T-cell (primary cell): ENCODE results near the gene TMTC1. TPM values are rescaled to one million over a fixed set of nuclear protein-coding genes. Genes with fewer than 3 reads are reported as not detected.

Experiments
- ATAC-seq, 4 experiments: fragments of 200-7000 bp in 3 of 4; fragments of 150-1000 bp in 1 of 4; cut with Tn5 transposase; replicated peaks in 1 of 4; 1 replicate in 3 of 4; 2 replicates in 1 of 4; pipeline ENCODE4 v1.10.0; 2021; ENCODE audit warnings: moderate library complexity in 3 of 4, mild to moderate bottlenecking in 2 of 4, moderate number of reproducible peaks in 1 of 4
- CTCF ChIA-PET, 2 donors: fragments of 300-600 bp; sonication (Branson Sonifier 250); formaldehyde crosslinking; loops; one replicate each; lab custom pipeline; 2022; ENCODE audit warnings: antibody characterized with exemption in 2 of 2; lab: Charles Lee
- POLR2A ChIA-PET, 2 donors: fragments of 300-600 bp; sonication (Branson Sonifier 250); formaldehyde crosslinking; loops; one replicate each; lab custom pipeline; 2022; ENCODE audit warnings: antibody characterized with exemption in 2 of 2; lab: Charles Lee
- DNase-seq, 35 experiments: peaks; one replicate each; pipeline versions ENCODE4 v3.0.0 to v3.0.0-alpha.2; 2013 to 2023
- H3K27ac ChIP-seq: one replicate; pipeline ENCODE4 v1.5.1; 2013; ENCODE audit warnings: low read length
- H3K27me3 ChIP-seq, 2 experiments: replicated peaks in 1 of 2; 1 replicate in 1 of 2; 2 replicates in 1 of 2; pipeline versions ENCODE4 v1.6.1 to v1.7.0; 2013; ENCODE audit warnings: low read length in 1 of 2, mixed read lengths in 1 of 2; ENCODE audit not compliant: control insufficient read depth in 2 of 2, insufficient read depth in 2 of 2; ENCODE audit errors: extremely low read depth in 1 of 2
- H3K36me3 ChIP-seq, 2 donors: 1 replicate in 1 of 2; 2 replicates in 1 of 2; pipeline versions ENCODE4 v1.6.1 to v1.7.0; 2013; ENCODE audit warnings: low read length in 1 of 2; ENCODE audit not compliant: control insufficient read depth in 2 of 2, insufficient read depth in 1 of 2; ENCODE audit errors: extremely low read depth in 1 of 2
- H3K4me1 ChIP-seq, 2 experiments: 1 replicate in 1 of 2; 2 replicates in 1 of 2; pipeline versions ENCODE4 v1.6.1 to v1.7.0; 2013; ENCODE audit warnings: low read length in 2 of 2, mixed read lengths in 1 of 2; ENCODE audit not compliant: insufficient read depth in 2 of 2, control insufficient read depth in 1 of 2; ENCODE audit errors: extremely low read depth in 1 of 2
- H3K4me3 ChIP-seq, 2 donors: 1 replicate in 1 of 2; 2 replicates in 1 of 2; pipeline versions ENCODE4 v1.5.1 to v1.7.0; 2013; ENCODE audit warnings: mild to moderate bottlenecking in 2 of 2, low read length in 1 of 2, moderate library complexity in 1 of 2; ENCODE audit not compliant: control insufficient read depth in 1 of 2; ENCODE audit errors: extremely low read depth in 1 of 2
- H3K9me3 ChIP-seq: 2 replicates; pipeline ENCODE4 v1.7.0; 2013
- H3K27ac Mint-ChIP-seq, 2 donors: one replicate each; pipeline ENCODE4 v1.8.0; 2020 to 2021; ENCODE audit warnings: mild to moderate bottlenecking in 2 of 2, mixed read lengths in 2 of 2
- H3K27me3 Mint-ChIP-seq, 2 donors: one replicate each; pipeline ENCODE4 v1.8.0; 2021 to 2022; ENCODE audit warnings: mixed read lengths in 2 of 2
- H3K36me3 Mint-ChIP-seq: one replicate; pipeline ENCODE4 v1.8.0; 2021; ENCODE audit warnings: mixed read lengths
- H3K4me1 Mint-ChIP-seq, 3 donors: one replicate each; pipeline ENCODE4 v1.8.0; 2020 to 2022; ENCODE audit warnings: mixed read lengths in 3 of 3, mild to moderate bottlenecking in 1 of 3
- H3K4me3 Mint-ChIP-seq, 3 donors: one replicate each; pipeline ENCODE4 v1.8.0; 2020 to 2022; ENCODE audit warnings: mild to moderate bottlenecking in 3 of 3, mixed read lengths in 3 of 3, moderate library complexity in 3 of 3
- H3K9me3 Mint-ChIP-seq, 3 donors: one replicate each; pipeline ENCODE4 v1.8.0; 2020 to 2022; ENCODE audit warnings: mixed read lengths in 3 of 3
- WGBS: methylation state at CpG from one replicate; pipeline ENCODE4 v1.1.5; 2013; ENCODE audit warnings: missing lambda C conversion rate; ENCODE audit not compliant: insufficient coverage; 5-methylcytosine and 5-hydroxymethylcytosine counted together
- total RNA-seq, 35 experiments: library from RNA in 6 of 35; stranded (reverse) in 6 of 35; fragments of 120-200 nt in 1 of 35; gene quantifications; one replicate each; pipeline versions ENCODE4 v1.2.1 to v1.2.4 and lab custom pipeline; 2013 to 2026

TMTC1 gene
- total RNA-seq, 5 donors from 2014 or later (not counting 1 experiment from before 2014, with no cell fraction given): 0.10 to 0.44 (median 0.29) TPM; not detected in 1

DNA sequence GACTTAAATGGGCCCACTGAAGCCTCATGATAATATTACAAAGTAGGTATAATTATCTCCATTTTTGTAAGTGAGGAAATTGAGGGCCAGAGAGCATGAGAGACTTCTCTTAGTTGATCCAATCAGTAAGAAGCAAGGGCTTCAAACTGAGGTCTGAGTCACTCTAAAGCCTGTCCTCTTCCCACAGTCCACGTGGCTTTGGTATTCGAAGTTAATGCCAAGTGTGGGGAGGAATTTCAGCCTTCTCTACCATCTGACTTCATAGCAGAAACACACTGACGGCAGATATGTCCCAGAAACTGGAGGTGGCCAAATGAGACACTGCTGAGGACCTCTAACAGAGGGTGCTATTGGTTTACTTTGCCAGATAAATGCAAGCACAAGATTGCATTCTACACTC is 171.8 kb downstream of the TMTC1 start:
- Histone ChIP-seq H3K27ac (no peak overlapping the region), H3K27me3 (peaks cover 0 to 2% of the 10 kb centered on the region in 2 experiments), H3K4me3 (no peak overlapping the region), H3K4me1 (no peaks in the 10 kb centered on the region), H3K9me3 (no peaks in the 10 kb centered on the region), H3K36me3 (no peaks in the 10 kb centered on the region)
- WGBS: 60% methylated on average over 1 of the region's 3 CpGs
- Mint-ChIP-seq H3K27me3 (no peaks in the 10 kb centered on the region), H3K36me3 (no peaks in the 10 kb centered on the region), H3K27ac (no peak overlapping the region), H3K4me1 (no peaks in the 10 kb centered on the region), H3K9me3 (no peaks in the 10 kb centered on the region), H3K4me3 (no peak overlapping the region)
- no peak for DNase-seq
- POLR2A ChIA-PET: no interaction called here
- ATAC-seq: no peak
- CTCF ChIA-PET: no interaction called here

DNA sequence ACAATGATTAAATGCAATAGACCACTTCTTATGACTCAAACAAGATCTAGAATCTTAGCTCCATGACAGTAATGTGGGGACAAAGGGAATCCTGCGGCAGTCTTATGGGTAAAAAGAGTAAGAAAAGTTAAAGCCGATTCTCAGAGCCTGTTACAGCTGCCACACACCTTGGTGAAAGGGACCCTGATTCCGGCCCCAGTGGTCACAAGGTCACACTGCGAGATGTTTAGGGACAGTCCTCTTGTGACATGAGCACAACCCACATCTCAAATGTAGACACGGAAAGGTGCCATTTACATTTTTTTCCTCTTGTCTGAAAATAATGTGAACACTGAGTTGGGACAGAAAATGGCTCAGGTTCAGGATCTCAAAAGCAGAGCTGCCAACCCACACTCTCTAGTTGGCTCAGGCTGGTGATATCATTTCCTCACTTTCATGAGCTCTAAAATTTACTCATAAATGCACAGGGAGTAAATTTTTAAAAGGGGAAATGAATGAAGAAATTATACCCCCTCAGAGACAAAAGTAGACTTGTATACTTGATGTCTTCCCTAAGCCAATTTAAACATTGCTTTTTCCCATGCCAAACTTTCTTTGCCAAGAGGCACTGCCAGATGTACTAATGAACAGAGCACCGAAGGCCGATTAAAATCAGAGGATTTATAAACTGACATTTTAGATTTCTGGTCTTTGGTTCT is 173.1 kb downstream of the TMTC1 start:
- ATAC-seq: no peak
- no peaks in the 10 kb centered on the region for H3K4me1 ChIP-seq
- H3K9me3 Mint-ChIP-seq: no peaks in the 10 kb centered on the region
- no peak overlapping the region for H3K27ac ChIP-seq
- H3K27ac Mint-ChIP-seq: no peak overlapping the region
- peaks cover 2 to 3% of the 10 kb centered on the region in 2 experiments for H3K27me3 ChIP-seq
- 95% methylated on average over 4 of the region's 7 CpGs for WGBS
- no peaks in the 10 kb centered on the region for H3K4me1 Mint-ChIP-seq
- no peak overlapping the region for H3K4me3 Mint-ChIP-seq
- H3K9me3 ChIP-seq: no peaks in the 10 kb centered on the region
- no peaks in the 10 kb centered on the region for H3K36me3 ChIP-seq
- no peaks in the 10 kb centered on the region for H3K27me3 Mint-ChIP-seq
- ChIA-PET CTCF (interaction anchor here in 1 of 2 donors (0.6 kb wide), 1 partner anchor 1221 kb away, joined by 3 read pairs; no protein-coding TSS in a partner anchor), POLR2A (no interaction called here)
- no peak overlapping the region for H3K4me3 ChIP-seq
- DNase-seq: no peak
- H3K36me3 Mint-ChIP-seq: no peaks in the 10 kb centered on the region

DNA sequence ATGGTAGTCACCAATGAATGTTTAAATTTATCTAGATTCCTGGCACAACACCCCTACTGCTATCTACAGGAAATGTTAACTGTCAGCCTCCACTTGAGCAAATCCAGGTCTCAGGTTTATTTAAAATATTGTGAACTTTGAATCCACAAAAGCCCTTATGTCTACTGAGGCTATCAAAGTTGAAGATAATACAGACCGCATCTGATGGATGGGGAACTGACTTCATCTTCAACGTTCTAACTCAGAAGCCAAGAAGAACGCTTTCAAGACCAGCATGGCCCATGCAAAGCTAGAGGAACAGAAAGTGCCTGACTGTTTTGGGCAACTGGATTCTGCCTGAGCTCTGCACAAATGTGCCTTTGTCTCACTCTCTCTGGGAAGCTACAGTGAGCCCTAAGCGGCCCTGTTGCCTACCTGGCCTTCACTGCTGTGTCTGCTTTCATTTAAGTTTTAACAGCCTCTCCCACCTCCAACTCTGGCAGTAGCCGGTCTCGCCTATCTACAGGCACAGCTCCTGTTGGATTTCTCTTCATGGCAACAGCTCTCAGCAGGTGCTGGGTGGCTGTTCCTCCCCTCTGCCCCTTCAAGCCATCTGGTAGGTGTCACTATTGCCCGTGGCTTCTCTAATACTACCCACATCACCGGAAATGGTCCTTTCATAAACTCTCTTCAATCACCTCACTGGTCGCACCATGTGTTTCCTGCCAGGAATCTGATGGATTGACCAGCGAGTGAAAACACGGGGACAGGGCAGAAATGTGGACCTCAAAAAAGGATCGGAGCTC is 174.1 kb downstream of the TMTC1 start:
- ChIA-PET POLR2A (no interaction called here), CTCF (no interaction called here)
- H3K27ac ChIP-seq: no peak overlapping the region
- no peaks in the 10 kb centered on the region for H3K36me3 ChIP-seq
- H3K27me3 ChIP-seq: peaks cover 2 to 3% of the 10 kb centered on the region in 2 experiments
- ATAC-seq (no peak), DNase-seq (no peak)
- H3K36me3 Mint-ChIP-seq: no peaks in the 10 kb centered on the region
- H3K27ac Mint-ChIP-seq: no peak overlapping the region
- no peaks in the 10 kb centered on the region for H3K4me1 ChIP-seq
- H3K9me3 ChIP-seq: no peaks in the 10 kb centered on the region
- H3K4me1 Mint-ChIP-seq: no peaks in the 10 kb centered on the region
- no peaks in the 10 kb centered on the region for H3K9me3 Mint-ChIP-seq
- 83% methylated on average over 9 of the region's 12 CpGs for WGBS
- H3K27me3 Mint-ChIP-seq: no peaks in the 10 kb centered on the region
- no peak overlapping the region for H3K4me3 Mint-ChIP-seq
- H3K4me3 ChIP-seq: no peak overlapping the region

DNA sequence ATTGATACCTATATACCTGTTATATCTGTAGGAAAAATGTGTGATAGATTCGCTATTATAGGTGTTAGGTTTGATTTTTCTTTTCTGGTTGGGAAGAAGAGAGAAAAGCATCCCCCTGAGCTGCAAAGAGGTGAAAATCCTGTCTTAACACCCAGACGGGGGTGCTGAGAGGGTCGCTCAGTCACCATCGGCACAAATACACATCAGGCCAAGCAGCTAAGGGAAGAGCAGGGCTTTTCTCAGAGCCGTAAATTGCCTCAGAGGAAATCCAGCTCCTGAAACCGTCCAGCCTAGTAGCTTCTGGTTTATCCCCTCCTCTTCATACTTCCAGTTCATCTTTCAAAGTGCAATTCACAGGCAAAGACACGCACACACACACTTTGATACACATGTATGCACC is 175.2 kb downstream of the TMTC1 start:
- no peak for ATAC-seq
- Mint-ChIP-seq H3K27ac (no peak overlapping the region), H3K27me3 (no peaks in the 10 kb centered on the region), H3K4me3 (no peak overlapping the region), H3K4me1 (no peaks in the 10 kb centered on the region), H3K9me3 (no peaks in the 10 kb centered on the region), H3K36me3 (no peaks in the 10 kb centered on the region)
- Histone ChIP-seq H3K36me3 (no peaks in the 10 kb centered on the region), H3K4me1 (no peaks in the 10 kb centered on the region), H3K9me3 (no peaks in the 10 kb centered on the region), H3K27ac (no peak overlapping the region), H3K4me3 (no peak overlapping the region), H3K27me3 (peaks cover 2 to 3% of the 10 kb centered on the region in 2 experiments)
- CTCF ChIA-PET: no interaction called here
- POLR2A ChIA-PET: no interaction called here
- 67% methylated on average over 4 of the region's 7 CpGs for whole genome bisulfite sequencing
- DNase-seq: no peak

DNA sequence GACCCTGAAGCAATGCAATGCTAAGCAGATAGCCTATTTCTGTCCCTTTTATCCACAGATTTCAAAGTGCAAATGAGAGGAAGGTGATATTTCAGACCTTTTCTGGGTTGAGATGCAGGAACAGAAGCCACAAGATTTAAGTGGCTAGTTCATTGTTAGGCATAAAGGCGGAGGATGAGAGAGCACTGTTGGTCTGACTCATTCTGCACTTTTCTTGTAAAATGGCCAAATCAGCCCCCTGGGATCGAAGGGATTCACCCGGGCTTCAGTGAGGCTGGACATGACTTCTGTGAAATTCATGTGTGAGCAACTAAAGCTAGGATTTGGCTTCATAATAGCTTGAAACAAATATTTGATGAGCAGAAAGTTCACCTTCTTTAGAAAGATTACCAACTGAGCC is 184.4 kb downstream of the TMTC1 start:
- no peaks in the 10 kb centered on the region for H3K4me1 ChIP-seq
- H3K36me3 Mint-ChIP-seq: no peaks in the 10 kb centered on the region
- 63% methylated on average over 1 of the region's 3 CpGs for WGBS
- ChIA-PET CTCF (no interaction called here), POLR2A (no interaction called here)
- H3K4me1 Mint-ChIP-seq: no peaks in the 10 kb centered on the region
- H3K4me3 ChIP-seq: no peak overlapping the region
- H3K27me3 Mint-ChIP-seq: peaks cover 8 to 9% of the 10 kb centered on the region in 2 donors
- DNase-seq (no peak), ATAC-seq (no peak)
- H3K27ac ChIP-seq: no peak overlapping the region
- no peaks in the 10 kb centered on the region for H3K9me3 ChIP-seq
- peaks cover 0 to 6% of the 10 kb centered on the region in 2 experiments for H3K27me3 ChIP-seq
- H3K4me3 Mint-ChIP-seq: no peak overlapping the region
- H3K9me3 Mint-ChIP-seq: no peaks in the 10 kb centered on the region
- H3K27ac Mint-ChIP-seq: no peak overlapping the region
- no peaks in the 10 kb centered on the region for H3K36me3 ChIP-seq

DNA sequence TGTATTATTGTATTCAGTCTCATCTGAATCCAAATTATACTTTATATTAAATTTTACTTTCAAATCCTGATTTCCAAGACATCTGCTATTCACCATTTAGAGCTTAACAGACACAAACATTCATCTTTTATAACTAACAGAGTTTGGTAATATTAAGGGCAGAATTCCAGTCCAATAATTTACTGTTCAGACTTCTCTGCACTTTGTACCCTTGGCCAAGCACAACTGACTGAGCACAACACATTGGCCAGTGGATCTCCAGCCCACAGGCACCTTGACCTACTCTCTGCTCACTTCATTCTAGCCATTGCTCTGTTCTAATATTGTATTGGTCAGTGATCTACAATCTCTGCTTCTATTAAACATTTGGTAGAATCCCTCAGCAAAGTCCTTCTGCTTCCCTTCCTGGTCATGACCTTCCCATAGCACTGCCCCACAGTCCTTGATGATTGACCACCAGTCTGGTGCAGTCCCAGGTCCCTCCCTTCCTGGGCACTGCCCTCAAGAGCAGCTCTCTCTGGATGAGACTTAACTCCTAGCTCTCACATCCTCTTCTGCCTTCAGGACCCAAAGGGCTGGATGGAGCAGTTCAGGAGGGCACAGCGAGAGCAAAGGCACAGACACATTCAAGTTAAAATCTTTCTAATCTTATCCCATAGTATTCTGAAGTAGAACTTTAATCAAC is 188.5 kb downstream of the TMTC1 start:
- no peak for ATAC-seq
- Mint-ChIP-seq H3K9me3 (no peaks in the 10 kb centered on the region), H3K4me1 (no peaks in the 10 kb centered on the region), H3K4me3 (no peak overlapping the region), H3K27me3 (peaks cover 6 to 8% of the 10 kb centered on the region in 2 donors), H3K36me3 (no peaks in the 10 kb centered on the region), H3K27ac (no peak overlapping the region)
- Histone ChIP-seq H3K27me3 (peaks cover 0 to 6% of the 10 kb centered on the region in 2 experiments), H3K4me1 (no peaks in the 10 kb centered on the region), H3K27ac (no peak overlapping the region), H3K36me3 (no peaks in the 10 kb centered on the region), H3K9me3 (no peaks in the 10 kb centered on the region), H3K4me3 (no peak overlapping the region)
- POLR2A ChIA-PET: interaction anchor here in 1 of 2 donors (0.5 kb wide), 1 partner anchor 536 kb away, joined by 4 read pairs; no protein-coding TSS in a partner anchor
- CTCF ChIA-PET: no interaction called here
- WGBS: no CpG with 5 or more reads among the region's 1 CpG
- DNase-seq: no peak
